Measurements from ENCODE around the gene FNDC3A. TPM values are rescaled to one million over a fixed set of nuclear protein-coding genes. Genes with fewer than 3 reads are reported as not detected.

The FNDC3A gene
- total and polyA plus RNA-seq, 8 donors: 13.0 to 131 (median 26.2) TPM

DNA sequence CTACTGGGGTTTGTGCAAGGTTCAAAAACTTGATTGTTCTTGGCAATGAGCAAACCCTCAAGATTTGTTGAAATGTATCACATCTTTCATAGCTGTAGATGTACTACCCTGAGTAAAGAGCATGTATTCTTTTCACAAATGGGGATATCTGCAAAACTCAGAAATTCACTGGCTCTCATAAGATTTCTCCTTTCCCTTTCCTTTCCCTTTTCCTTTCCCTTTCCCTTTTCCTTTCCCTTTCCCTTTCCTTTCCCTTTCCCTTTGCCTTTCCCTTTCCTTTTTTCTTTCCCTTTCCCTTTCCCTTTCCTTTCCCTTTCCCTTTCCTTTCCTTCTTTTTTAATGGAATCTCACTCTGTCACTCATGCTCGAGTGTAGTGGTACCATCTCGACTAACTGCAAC is 69.1 kb downstream of the FNDC3A start:
- H3K4me3 ChIP-seq: no peak overlapping the region
- H3K27ac ChIP-seq: no peak overlapping the region
- H3K27me3 ChIP-seq: no peaks in the 10 kb centered on the region
- TF ChIP-seq EP300 (IDR thresholded peaks at IDR 0.05) (no peak), POLR2A (IDR thresholded peaks at IDR 0.05) (no peak), CTCF (IDR thresholded peaks at IDR 0.05) (no peak), POLR2AphosphoS5 (IDR thresholded peaks at IDR 0.05) (no peak)
- no peak for DNase-seq
- 91 to 99% (median 98%) methylated on average over 2 of the region's 2 CpGs for WGBS, 5 donors
- H3K4me1 ChIP-seq: no peaks in the 10 kb centered on the region
- H3K36me3 ChIP-seq: peaks cover 0 to 8% (median 2%) of the 10 kb centered on the region in 4 donors
- H3K9me3 ChIP-seq: no peaks in the 10 kb centered on the region
- intact Hi-C loops (cut with DNase I; ENCODE audit: low total_unique reads): no loop called here

GRCh38 chr13:49046002-49046401 is 70.3 kb downstream of the FNDC3A start:
- intact Hi-C loops (cut with DNase I; ENCODE audit: low total_unique reads): no loop called here
- peaks cover 0 to 8% (median 0%) of the 10 kb centered on the region in 4 donors for H3K36me3 ChIP-seq
- WGBS, 5 donors: 68 to 85% (median 77%) methylated on average over 2 of the region's 2 CpGs
- no peak overlapping the region for H3K27ac ChIP-seq
- no peaks in the 10 kb centered on the region for H3K4me1 ChIP-seq
- TF ChIP-seq EP300 (IDR thresholded peaks at IDR 0.05) (no peak), POLR2A (IDR thresholded peaks at IDR 0.05) (no peak), POLR2AphosphoS5 (IDR thresholded peaks at IDR 0.05) (no peak), CTCF (IDR thresholded peaks at IDR 0.05) (no peak)
- H3K27me3 ChIP-seq: no peaks in the 10 kb centered on the region
- H3K9me3 ChIP-seq: no peaks in the 10 kb centered on the region
- H3K4me3 ChIP-seq: no peak overlapping the region
- no peak for DNase-seq

DNA sequence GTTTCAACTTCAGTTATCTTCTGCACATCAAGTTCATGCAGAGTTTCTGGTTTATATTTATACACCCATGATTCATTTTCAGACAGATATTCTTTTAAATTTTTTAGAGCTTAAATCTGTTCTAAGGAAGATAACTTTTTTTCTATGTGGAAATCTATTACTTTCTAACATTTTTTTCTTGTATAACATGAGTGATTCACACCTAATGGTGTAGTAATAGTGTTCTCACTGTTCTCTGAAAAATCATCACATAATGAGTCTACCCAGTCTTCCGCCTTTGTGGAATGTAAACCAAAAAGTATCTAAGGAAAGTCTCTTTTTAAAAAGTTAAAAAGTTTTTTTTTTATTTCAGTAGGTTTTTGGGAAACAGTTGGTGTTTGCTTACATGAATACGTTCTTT is 70.8 kb downstream of the FNDC3A start:
- Histone ChIP-seq H3K27ac (no peak overlapping the region), H3K36me3 (peaks cover 0 to 8% (median 0%) of the 10 kb centered on the region in 4 donors), H3K9me3 (no peaks in the 10 kb centered on the region), H3K27me3 (no peaks in the 10 kb centered on the region), H3K4me3 (no peak overlapping the region), H3K4me1 (no peaks in the 10 kb centered on the region)
- WGBS, 5 donors: 64 to 95% (median 90%) methylated on average over 2 of the region's 2 CpGs
- intact Hi-C loops (cut with DNase I; ENCODE audit: low total_unique reads): no loop called here
- no peak for DNase-seq
- TF ChIP-seq POLR2AphosphoS5 (IDR thresholded peaks at IDR 0.05): no peak
- no peak for TF ChIP-seq CTCF (IDR thresholded peaks at IDR 0.05)
- TF ChIP-seq EP300 (IDR thresholded peaks at IDR 0.05): no peak
- TF ChIP-seq POLR2A (IDR thresholded peaks at IDR 0.05): no peak

GRCh38 chr13:49052813-49053212 is 77.1 kb downstream of the FNDC3A start:
- 95 to 100% (median 97%) methylated on average over 6 of the region's 6 CpGs for WGBS, 5 donors
- Histone ChIP-seq H3K4me3 (no peak overlapping the region), H3K4me1 (peaks cover 0 to 22% (median 6%) of the 10 kb centered on the region in 4 donors), H3K9me3 (no peaks in the 10 kb centered on the region), H3K27ac (no peak overlapping the region), H3K27me3 (no peaks in the 10 kb centered on the region), H3K36me3 (no peaks in the 10 kb centered on the region)
- TF ChIP-seq POLR2A (IDR thresholded peaks at IDR 0.05) (no peak), POLR2AphosphoS5 (IDR thresholded peaks at IDR 0.05) (no peak), EP300 (IDR thresholded peaks at IDR 0.05) (no peak), CTCF (IDR thresholded peaks at IDR 0.05) (no peak)
- DNase-seq: no peak
- intact Hi-C loops (cut with DNase I; ENCODE audit: low total_unique reads): no loop called here

Measured in stomach (tissue), 9 donors.